ENCODE results near the gene ADCY9. TPM values are rescaled to one million over a fixed set of nuclear protein-coding genes. Genes with fewer than 3 reads are reported as not detected.

Gene ADCY9
- total RNA-seq, 1 donor from 2014 or later, result 11.4 TPM

DNA sequence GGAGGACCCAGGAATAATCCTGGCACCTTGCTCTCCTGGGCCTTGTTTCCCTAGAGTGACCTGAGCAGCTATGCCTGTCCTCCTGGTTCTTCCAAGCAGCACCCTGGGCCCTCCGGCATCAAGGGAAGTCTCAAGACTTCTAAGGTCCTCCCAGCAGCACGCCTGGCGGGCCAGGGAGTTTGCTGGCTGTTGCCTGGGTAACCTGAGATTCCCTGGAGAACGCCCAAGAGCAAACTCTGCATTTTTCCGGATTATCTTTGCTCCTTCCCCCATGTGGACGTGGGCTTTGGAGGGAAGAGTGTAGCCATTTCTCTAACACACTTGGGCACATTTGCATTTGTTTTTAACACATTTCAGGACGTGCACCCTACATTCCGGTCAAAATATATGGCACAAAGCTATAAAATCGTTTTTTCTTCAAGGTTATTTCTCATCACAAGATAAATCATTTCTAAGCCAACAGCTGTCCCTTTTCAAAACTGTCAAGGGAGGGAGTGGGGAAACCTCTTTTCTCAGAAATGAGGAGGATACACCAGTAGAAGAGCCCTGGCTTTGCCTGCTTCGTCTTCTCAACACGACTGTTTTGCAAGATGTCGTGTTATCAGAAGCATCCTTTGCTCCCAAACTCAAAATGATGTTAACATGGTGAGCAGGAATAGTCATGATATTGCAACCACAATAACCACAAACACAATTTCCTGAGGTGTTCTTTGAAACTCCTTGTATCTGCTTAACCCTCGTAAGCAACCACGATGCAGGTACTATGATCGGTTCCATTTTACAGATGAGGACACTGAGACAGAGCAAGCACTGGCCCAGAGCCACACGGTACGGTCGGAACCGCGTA is 116.5 kb downstream of the ADCY9 start:
- H3K27ac Mint-ChIP-seq (ENCODE audit: unreplicated experiment), result peak overlapping the region; percentile 77
- H3K4me1 Mint-ChIP-seq (ENCODE audit: low read depth, unreplicated experiment), result peaks cover 11% of the 10 kb centered on the region
- H2AFZ ChIP-seq (ENCODE audit: low read depth, low read length), result no peak overlapping the region

DNA sequence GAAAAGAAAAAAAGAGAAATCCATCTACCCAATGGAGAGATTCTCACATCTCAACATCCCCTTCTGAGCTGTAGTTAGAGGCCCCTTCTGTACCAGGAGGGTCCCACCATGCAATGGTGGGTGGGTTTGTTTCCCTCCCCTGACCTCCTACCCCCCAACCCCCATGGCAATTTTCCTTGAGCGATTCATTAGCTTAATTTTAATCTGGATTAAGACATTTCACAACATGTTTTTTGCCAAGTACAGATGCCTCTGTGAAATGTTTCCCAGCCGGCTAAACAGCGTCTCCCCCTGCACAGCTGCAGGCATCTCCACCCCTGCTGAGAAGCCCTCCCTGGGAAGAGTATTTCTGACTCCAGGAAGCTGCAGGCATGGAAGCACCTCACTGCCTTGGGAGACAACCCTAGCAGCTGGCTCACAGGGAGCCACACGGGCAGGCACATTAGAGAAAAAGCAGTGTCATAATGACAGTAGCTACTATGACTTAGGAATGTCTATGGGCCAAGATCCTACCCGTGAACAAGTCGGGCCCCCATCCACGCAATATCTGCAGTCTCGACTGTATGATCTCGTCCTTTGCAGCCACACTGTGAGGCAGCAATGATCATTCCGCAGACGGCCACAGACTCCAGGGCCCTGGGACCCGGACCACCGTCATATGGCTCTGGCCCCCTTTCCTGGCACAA is 117.3 kb downstream of the ADCY9 start:
- peaks cover 11% of the 10 kb centered on the region for H3K4me1 Mint-ChIP-seq (ENCODE audit: low read depth, unreplicated experiment)
- Histone ChIP-seq H3K36me3 (ENCODE audit: insufficient read depth, low read length) (no peaks in the 10 kb centered on the region), H3K27ac (ENCODE audit: low read depth, low read length) (no peak overlapping the region), H3K79me2 (ENCODE audit: insufficient read depth, low read length) (no peaks in the 10 kb centered on the region), H3K27me3 (ENCODE audit: insufficient read depth, low read length) (no peaks in the 10 kb centered on the region), H3K4me1 (ENCODE audit: insufficient read depth, low read length) (peaks cover 10% of the 10 kb centered on the region), H2AFZ (ENCODE audit: low read depth, low read length) (no peak overlapping the region), H3K9ac (ENCODE audit: low read length) (no peak overlapping the region), H3K9me3 (ENCODE audit: insufficient read depth, low read depth, low read length) (no peaks in the 10 kb centered on the region), H4K20me1 (ENCODE audit: insufficient read depth, low read length) (no peaks in the 10 kb centered on the region), H3K4me2 (ENCODE audit: low read length) (peak overlapping the region; percentile 33), H3K4me3 (ENCODE audit: insufficient read depth, low read depth, low read length) (no peak overlapping the region)
- peaks cover 2% of the 10 kb centered on the region for H3K27me3 Mint-ChIP-seq (ENCODE audit: low read depth, unreplicated experiment)
- H3K27ac Mint-ChIP-seq (ENCODE audit: unreplicated experiment), result peak overlapping the region; percentile 77
- no peaks in the 10 kb centered on the region for H3K9me3 Mint-ChIP-seq (ENCODE audit: unreplicated experiment)
- TF ChIP-seq, protein P1, sequence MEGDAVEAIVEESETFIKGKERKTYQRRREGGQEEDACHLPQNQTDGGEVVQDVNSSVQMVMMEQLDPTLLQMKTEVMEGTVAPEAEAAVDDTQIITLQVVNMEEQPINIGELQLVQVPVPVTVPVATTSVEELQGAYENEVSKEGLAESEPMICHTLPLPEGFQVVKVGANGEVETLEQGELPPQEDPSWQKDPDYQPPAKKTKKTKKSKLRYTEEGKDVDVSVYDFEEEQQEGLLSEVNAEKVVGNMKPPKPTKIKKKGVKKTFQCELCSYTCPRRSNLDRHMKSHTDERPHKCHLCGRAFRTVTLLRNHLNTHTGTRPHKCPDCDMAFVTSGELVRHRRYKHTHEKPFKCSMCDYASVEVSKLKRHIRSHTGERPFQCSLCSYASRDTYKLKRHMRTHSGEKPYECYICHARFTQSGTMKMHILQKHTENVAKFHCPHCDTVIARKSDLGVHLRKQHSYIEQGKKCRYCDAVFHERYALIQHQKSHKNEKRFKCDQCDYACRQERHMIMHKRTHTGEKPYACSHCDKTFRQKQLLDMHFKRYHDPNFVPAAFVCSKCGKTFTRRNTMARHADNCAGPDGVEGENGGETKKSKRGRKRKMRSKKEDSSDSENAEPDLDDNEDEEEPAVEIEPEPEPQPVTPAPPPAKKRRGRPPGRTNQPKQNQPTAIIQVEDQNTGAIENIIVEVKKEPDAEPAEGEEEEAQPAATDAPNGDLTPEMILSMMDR (IDR thresholded peaks at IDR 0.05; ENCODE audit: insufficient read depth, low read depth, low read length), result no peak
- no peak for TF ChIP-seq EZH2 (IDR thresholded peaks at IDR 0.05; ENCODE audit: insufficient read depth, low read length)
- peaks cover 5% of the 10 kb centered on the region for H3K36me3 Mint-ChIP-seq (ENCODE audit: low read depth, unreplicated experiment)
- no peak for FAIRE-seq
- H3K4me3 Mint-ChIP-seq (ENCODE audit: unreplicated experiment), result no peak overlapping the region
- peak; percentile 73 for DNase-seq (ENCODE audit: low read depth)

More for the DNA sequence above, 116.5 kb downstream of the ADCY9 start:
- H4K20me1 ChIP-seq (ENCODE audit: insufficient read depth, low read length), result no peaks in the 10 kb centered on the region
- no peaks in the 10 kb centered on the region for H3K79me2 ChIP-seq (ENCODE audit: insufficient read depth, low read length)
- H3K4me3 ChIP-seq (ENCODE audit: insufficient read depth, low read depth, low read length), result no peak overlapping the region
- no peak overlapping the region for H3K4me3 Mint-ChIP-seq (ENCODE audit: unreplicated experiment)
- no peak for FAIRE-seq
- no peak overlapping the region for H3K27ac ChIP-seq (ENCODE audit: low read depth, low read length)
- DNase-seq (ENCODE audit: low read depth), result peak; percentile 61
- H3K27me3 ChIP-seq (ENCODE audit: insufficient read depth, low read length), result no peaks in the 10 kb centered on the region
- H3K9ac ChIP-seq (ENCODE audit: low read length), result no peak overlapping the region
- peak overlapping the region; percentile 33 for H3K4me2 ChIP-seq (ENCODE audit: low read length)
- peaks cover 10% of the 10 kb centered on the region for H3K4me1 ChIP-seq (ENCODE audit: insufficient read depth, low read length)
- no peaks in the 10 kb centered on the region for H3K36me3 ChIP-seq (ENCODE audit: insufficient read depth, low read length)
- TF ChIP-seq, protein P1 (IDR thresholded peaks at IDR 0.05; ENCODE audit: insufficient read depth, low read depth, low read length), result no peak
- no peak for TF ChIP-seq EZH2 (IDR thresholded peaks at IDR 0.05; ENCODE audit: insufficient read depth, low read length)
- H3K9me3 ChIP-seq (ENCODE audit: insufficient read depth, low read depth, low read length), result no peaks in the 10 kb centered on the region
- peaks cover 2% of the 10 kb centered on the region for H3K27me3 Mint-ChIP-seq (ENCODE audit: low read depth, unreplicated experiment)
- H3K36me3 Mint-ChIP-seq (ENCODE audit: low read depth, unreplicated experiment), result peaks cover 5% of the 10 kb centered on the region
- H3K9me3 Mint-ChIP-seq (ENCODE audit: unreplicated experiment), result no peaks in the 10 kb centered on the region

Measured in astrocyte (in vitro differentiated cells and primary cell).